Kidney epithelial cell (primary cell): ENCODE results near the gene RPS6KA5. TPM values are rescaled to one million over a fixed set of nuclear protein-coding genes. Genes with fewer than 3 reads are reported as not detected.

ENCODE experiments used
- DNase-seq: peaks from one replicate; pipeline ENCODE4 v3.0.0-alpha.2; 2010; ENCODE audit warnings: low read depth
- H3K27me3 ChIP-seq: 2 replicates; pipeline ENCODE4 v1.6.0; 2011; ENCODE audit warnings: low read length; ENCODE audit not compliant: control insufficient read depth, insufficient read depth
- H3K36me3 ChIP-seq: 2 replicates; pipeline ENCODE4 v1.5.1; 2011; ENCODE audit warnings: low read length; ENCODE audit not compliant: control insufficient read depth, insufficient read depth
- H3K4me3 ChIP-seq: 2 replicates; pipeline ENCODE4 v1.5.1; 2011; ENCODE audit warnings: low read depth, mild to moderate bottlenecking, control low read depth, low read length
- total RNA-seq: library from RNA; depleted of rRNA; stranded (reverse); fragments of >200 nt; gene quantifications from 2 replicates; pipeline ENCODE4 v1.2.3, GENCODE V29; 2015
- TF ChIP-seq, protein P1 (sequence below): IDR thresholded peaks from 2 replicates; pipeline ENCODE4 v1.5.1; 2011; ENCODE audit warnings: mild to moderate bottlenecking, moderate library complexity, low read length, control low read depth, inconsistent platforms; ENCODE audit not compliant: insufficient read depth, poor library complexity, severe bottlenecking

The RPS6KA5 gene
- total RNA-seq, 1 donor from 2014 or later: 3.7 TPM

DNA sequence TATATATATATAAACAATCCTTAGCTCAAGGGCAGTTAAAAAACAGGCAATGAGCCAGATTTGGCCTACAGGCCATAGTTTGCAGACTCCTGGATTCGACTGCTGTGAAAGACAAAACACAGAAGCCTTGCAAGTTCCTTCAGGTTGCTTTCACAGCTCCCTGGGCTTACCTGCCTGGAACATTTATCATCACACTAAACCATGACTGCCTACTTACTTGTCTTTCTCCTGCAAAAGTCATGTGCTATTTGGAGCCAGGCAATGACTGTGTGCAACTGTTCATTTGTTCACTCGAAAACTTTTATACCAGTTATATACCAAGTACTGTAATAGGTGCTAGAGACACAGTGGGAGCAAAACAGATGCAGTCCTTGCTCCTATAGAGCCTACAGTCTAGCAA is 2.2 kb upstream of the RPS6KA5 start:
- Histone ChIP-seq H3K4me3 (no peak overlapping the region), H3K27me3 (no peaks in the 10 kb centered on the region), H3K36me3 (no peaks in the 10 kb centered on the region)
- no peak for DNase-seq
- TF ChIP-seq, protein P1, sequence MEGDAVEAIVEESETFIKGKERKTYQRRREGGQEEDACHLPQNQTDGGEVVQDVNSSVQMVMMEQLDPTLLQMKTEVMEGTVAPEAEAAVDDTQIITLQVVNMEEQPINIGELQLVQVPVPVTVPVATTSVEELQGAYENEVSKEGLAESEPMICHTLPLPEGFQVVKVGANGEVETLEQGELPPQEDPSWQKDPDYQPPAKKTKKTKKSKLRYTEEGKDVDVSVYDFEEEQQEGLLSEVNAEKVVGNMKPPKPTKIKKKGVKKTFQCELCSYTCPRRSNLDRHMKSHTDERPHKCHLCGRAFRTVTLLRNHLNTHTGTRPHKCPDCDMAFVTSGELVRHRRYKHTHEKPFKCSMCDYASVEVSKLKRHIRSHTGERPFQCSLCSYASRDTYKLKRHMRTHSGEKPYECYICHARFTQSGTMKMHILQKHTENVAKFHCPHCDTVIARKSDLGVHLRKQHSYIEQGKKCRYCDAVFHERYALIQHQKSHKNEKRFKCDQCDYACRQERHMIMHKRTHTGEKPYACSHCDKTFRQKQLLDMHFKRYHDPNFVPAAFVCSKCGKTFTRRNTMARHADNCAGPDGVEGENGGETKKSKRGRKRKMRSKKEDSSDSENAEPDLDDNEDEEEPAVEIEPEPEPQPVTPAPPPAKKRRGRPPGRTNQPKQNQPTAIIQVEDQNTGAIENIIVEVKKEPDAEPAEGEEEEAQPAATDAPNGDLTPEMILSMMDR: no peak

DNA sequence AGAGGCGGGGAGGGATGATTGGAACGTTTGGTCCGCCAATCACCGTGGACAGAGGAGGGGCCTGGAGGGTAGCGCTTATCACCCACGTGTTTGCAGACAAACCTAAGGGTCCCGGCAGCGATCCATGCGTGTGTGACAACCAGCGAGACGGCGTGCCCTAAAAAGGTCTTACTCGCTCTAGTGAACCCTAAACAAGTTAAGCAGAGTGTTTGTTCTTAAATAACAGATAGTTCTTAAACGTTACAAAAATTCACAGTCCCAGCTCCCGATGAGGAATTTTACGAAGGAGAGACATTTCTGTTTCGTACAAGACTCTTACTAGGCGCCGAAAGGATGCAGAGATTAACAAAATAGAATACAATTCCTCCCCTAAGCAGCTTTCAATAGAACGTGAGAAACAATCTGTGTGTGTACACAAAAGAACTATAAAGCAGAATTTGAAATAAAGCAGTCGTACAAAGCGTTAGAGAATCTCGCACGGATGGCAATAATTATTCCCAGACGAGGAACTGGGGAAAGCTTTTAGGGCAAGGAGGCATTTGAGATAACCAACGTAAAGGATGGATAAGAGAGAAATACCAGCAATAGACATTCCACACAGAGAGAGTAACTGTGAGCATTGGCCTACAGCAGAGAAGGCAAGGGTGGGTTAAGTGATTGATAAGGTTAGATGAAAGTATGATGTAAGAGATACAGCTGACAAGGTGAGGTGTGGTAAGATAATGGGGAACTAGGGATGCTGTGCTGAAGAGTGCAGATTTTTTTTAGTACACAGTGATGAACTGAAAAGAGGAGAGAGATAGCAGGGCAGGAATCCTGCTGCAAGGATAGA is 831 bp upstream of the RPS6KA5 start:
- TF ChIP-seq, protein P1: no peak
- no peaks in the 10 kb centered on the region for H3K36me3 ChIP-seq
- no peak for DNase-seq
- H3K27me3 ChIP-seq: no peaks in the 10 kb centered on the region
- peak overlapping the region; percentile 42 for H3K4me3 ChIP-seq

DNA sequence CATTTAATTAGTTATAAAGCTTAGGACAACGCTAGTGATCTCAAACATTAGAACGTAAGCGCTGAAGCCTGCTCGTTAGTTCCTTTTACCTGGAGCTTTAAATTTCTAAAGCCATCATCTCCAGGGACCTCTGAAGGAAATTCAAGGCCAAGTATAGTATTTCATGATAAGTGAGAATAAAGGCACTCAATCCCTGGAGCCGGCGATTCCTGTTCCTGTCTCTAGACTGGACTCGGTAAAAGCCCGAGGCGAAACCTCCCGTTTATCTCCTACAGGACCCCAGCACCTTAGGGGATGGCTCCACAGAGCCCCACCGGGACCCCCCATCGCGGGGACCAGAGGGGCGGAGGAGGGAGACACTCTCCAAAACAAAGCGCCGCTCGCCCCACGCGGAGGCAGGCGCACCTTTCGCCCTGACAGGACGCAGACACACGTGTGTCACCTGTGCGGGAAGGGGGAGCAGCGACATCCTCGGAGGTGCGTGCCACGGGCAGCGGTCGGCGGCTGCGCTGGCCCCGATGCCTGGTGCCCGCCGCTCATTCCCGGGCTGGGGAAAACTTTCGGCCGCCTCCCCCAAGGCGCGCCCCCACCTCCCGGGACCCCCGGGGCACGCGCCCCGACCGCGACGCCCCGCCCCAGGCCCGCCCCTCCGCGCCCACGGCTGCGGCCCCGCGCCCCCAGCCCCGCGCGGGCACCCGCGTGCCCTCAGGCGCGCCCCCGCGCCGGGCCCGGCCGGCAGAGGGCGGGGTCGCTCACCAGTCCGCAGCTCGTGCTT is 678 bp downstream of the RPS6KA5 start:
- H3K36me3 ChIP-seq: no peaks in the 10 kb centered on the region
- no peaks in the 10 kb centered on the region for H3K27me3 ChIP-seq
- no peak for DNase-seq
- TF ChIP-seq, protein P1: no peak
- H3K4me3 ChIP-seq: peak overlapping the region; percentile 93

DNA sequence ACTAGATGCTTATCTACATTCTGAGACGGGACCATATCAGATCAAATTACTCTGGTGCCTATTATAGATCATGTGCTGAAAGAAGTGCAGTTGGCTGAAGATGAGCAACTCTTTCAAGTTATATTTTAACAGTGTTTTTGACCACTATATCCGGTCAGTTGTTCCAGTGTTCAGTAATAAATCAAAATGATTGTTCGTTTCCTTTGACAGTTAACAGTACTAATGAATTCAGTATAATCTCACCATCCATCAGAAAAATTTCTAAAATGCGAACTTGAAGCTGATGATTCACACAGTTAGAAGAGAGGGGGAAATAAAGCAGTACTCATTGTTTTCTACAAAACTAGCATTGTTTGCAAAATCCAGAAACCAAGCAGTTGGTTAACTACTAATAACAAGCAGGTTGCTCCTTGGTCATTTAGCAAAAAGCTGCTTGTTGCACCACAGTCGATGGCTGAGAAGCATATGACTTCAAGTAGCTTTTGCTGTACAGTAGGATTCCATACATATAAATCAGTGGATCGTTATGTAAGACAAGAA is 2.3 kb downstream of the RPS6KA5 start:
- Histone ChIP-seq H3K36me3 (no peaks in the 10 kb centered on the region), H3K27me3 (no peaks in the 10 kb centered on the region), H3K4me3 (no peak overlapping the region)
- TF ChIP-seq, protein P1: no peak
- peak; percentile 43 for DNase-seq

DNA sequence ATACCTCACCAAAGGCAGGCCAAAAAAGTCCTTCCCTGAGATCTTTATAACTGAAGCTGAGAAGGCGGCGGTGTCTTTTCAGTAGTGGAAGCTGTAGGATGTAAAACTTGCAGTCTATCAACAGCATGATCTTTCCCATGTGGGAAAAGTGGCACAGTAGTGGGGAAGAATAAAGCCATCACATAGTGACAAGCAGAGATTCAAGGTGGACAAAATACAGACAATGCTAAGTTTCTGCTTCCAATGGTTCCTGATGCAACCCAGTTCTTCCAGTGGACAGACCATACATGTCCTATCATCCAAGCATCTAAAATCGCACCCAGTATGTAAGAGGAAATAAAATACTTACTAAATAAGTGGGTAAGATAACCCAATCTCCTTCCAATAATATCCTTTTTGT is 4.1 kb downstream of the RPS6KA5 start:
- Histone ChIP-seq H3K27me3 (no peaks in the 10 kb centered on the region), H3K4me3 (no peak overlapping the region), H3K36me3 (no peaks in the 10 kb centered on the region)
- TF ChIP-seq, protein P1: no peak
- no peak for DNase-seq
